ENCODE data around the gene ASGR1. TPM values are rescaled to one million over a fixed set of nuclear protein-coding genes. Genes with fewer than 3 reads are reported as not detected.

ASGR1 gene
- total and polyA plus RNA-seq, 2 of the 4 experiments (the other 2 are of a cell fraction), result 1.3 to 3.8 TPM

- Histone ChIP-seq H2BK120ac (ENCODE audit: low read depth, low read length) (no peak overlapping the region), H3K56ac (ENCODE audit: extremely low read depth, insufficient read depth, low read length) (no peak overlapping the region), H3K9me1 (ENCODE audit: insufficient read depth, low read length) (peaks cover 6% of the 10 kb centered on the region), H3K9me3 (ENCODE audit: control insufficient read depth, insufficient read depth, low read length) (no peaks in the 10 kb centered on the region), H3K79me1 (ENCODE audit: low read depth in 1 of 2, low read length in 2 of 2) (peaks cover 8 to 75% of the 10 kb centered on the region in 2 experiments; a peak in 3 of 4 replicates), H3K4me3 (ENCODE audit: insufficient read depth, low read depth, low read length) (no peak overlapping the region), H3K27me3 (ENCODE audit: control insufficient read depth, insufficient read depth, low read length) (no peaks in the 10 kb centered on the region), H4K91ac (ENCODE audit: insufficient read depth, low read depth, low read length) (no peak overlapping the region), H3K18ac (ENCODE audit: low read depth, low read length) (no peak overlapping the region), H2BK5ac (ENCODE audit: low read depth, low read length, poor library complexity, severe bottlenecking) (no peak overlapping the region), H3K14ac (replicated peaks; ENCODE audit: low read depth, low read length) (no peak overlapping the region), H3K4me1 (ENCODE audit: control insufficient read depth, insufficient read depth, low read length) (no peaks in the 10 kb centered on the region; the same call in 1 of the 2 replicates), H3K27ac (ENCODE audit: insufficient read depth, low read length) (no peak overlapping the region), H2AFZ (replicated peaks; ENCODE audit: low read length, poor library complexity) (no peak overlapping the region), H3K9ac (ENCODE audit: low read depth, low read length) (no peak overlapping the region), H4K5ac (ENCODE audit: low read depth, low read length) (no peak overlapping the region), H3K23ac (ENCODE audit: low read depth, low read length) (no peak overlapping the region), H2BK15ac (ENCODE audit: low read depth, low read length) (no peak overlapping the region), H2BK20ac (ENCODE audit: low read depth, low read length) (no peak overlapping the region), H3K4ac (ENCODE audit: low read depth, low read length) (no peak overlapping the region), H4K20me1 (ENCODE audit: insufficient read depth, low read length) (peaks cover 28% of the 10 kb centered on the region), H4K8ac (ENCODE audit: low read depth in 2 of 2, low read length in 2 of 2) (no peak overlapping the region), H2AK5ac (ENCODE audit: low read depth, low read length) (no peak overlapping the region), H3K4me2 (ENCODE audit: low read depth, low read length) (no peak overlapping the region), H2AK9ac (replicated peaks; ENCODE audit: low read depth, low read length, poor library complexity) (no peak overlapping the region), H3K36me3 (ENCODE audit: control insufficient read depth, insufficient read depth, low read length) (peaks cover 60% of the 10 kb centered on the region)
- ATAC-seq (ENCODE audit: low read depth) (no peak), DNase-seq (no peak)
- WGBS, 2 experiments (ENCODE audit: extremely low coverage in 2 of 2, insufficient read length in 1 of 2), result 100% methylated on average over 7 of the region's 14 CpGs; no CpG with 5 or more reads in 1 of the 2 experiments
- TF ChIP-seq SMC3 (IDR thresholded peaks at IDR 0.05; ENCODE audit: low read depth, low read length) (no peak), POLR2A (IDR thresholded peaks at IDR 0.05; ENCODE audit: low read depth, low read length) (no peak), MXI1 (IDR thresholded peaks at IDR 0.05; ENCODE audit: borderline replicate concordance, low read depth, low read length) (no peak), MAFK (IDR thresholded peaks at IDR 0.05; ENCODE audit: low read depth, low read length) (no peak), MAZ (IDR thresholded peaks at IDR 0.05; ENCODE audit: borderline replicate concordance, low read depth, low read length) (no peak), RAD21 (IDR thresholded peaks at IDR 0.05; ENCODE audit: low read length) (no peak), RCOR1 (IDR thresholded peaks at IDR 0.05; ENCODE audit: insufficient replicate concordance, low read length) (no peak), CEBPB (IDR thresholded peaks at IDR 0.05; ENCODE audit: low read depth, low read length) (no peak), RFX5 (IDR thresholded peaks at IDR 0.05; ENCODE audit: low read depth, low read length) (no peak), CHD1 (IDR thresholded peaks at IDR 0.05; ENCODE audit: low read depth, low read length) (no peak), FOS (IDR thresholded peaks at IDR 0.05; ENCODE audit: low read depth, low read length) (no peak), BHLHE40 (IDR thresholded peaks at IDR 0.05; ENCODE audit: low read depth, low read length) (no peak), NFE2L2 (IDR thresholded peaks at IDR 0.05; ENCODE audit: low read depth, low read length) (no peak)
- TF ChIP-seq, protein P1, sequence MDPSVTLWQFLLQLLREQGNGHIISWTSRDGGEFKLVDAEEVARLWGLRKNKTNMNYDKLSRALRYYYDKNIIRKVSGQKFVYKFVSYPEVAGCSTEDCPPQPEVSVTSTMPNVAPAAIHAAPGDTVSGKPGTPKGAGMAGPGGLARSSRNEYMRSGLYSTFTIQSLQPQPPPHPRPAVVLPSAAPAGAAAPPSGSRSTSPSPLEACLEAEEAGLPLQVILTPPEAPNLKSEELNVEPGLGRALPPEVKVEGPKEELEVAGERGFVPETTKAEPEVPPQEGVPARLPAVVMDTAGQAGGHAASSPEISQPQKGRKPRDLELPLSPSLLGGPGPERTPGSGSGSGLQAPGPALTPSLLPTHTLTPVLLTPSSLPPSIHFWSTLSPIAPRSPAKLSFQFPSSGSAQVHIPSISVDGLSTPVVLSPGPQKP (IDR thresholded peaks at IDR 0.05; ENCODE audit: borderline replicate concordance, low read depth, low read length), result no peak
- TF ChIP-seq, protein P2, sequence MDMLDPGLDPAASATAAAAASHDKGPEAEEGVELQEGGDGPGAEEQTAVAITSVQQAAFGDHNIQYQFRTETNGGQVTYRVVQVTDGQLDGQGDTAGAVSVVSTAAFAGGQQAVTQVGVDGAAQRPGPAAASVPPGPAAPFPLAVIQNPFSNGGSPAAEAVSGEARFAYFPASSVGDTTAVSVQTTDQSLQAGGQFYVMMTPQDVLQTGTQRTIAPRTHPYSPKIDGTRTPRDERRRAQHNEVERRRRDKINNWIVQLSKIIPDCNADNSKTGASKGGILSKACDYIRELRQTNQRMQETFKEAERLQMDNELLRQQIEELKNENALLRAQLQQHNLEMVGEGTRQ (IDR thresholded peaks at IDR 0.05; ENCODE audit: low read depth, low read length), result no peak
- TF ChIP-seq, protein P3, sequence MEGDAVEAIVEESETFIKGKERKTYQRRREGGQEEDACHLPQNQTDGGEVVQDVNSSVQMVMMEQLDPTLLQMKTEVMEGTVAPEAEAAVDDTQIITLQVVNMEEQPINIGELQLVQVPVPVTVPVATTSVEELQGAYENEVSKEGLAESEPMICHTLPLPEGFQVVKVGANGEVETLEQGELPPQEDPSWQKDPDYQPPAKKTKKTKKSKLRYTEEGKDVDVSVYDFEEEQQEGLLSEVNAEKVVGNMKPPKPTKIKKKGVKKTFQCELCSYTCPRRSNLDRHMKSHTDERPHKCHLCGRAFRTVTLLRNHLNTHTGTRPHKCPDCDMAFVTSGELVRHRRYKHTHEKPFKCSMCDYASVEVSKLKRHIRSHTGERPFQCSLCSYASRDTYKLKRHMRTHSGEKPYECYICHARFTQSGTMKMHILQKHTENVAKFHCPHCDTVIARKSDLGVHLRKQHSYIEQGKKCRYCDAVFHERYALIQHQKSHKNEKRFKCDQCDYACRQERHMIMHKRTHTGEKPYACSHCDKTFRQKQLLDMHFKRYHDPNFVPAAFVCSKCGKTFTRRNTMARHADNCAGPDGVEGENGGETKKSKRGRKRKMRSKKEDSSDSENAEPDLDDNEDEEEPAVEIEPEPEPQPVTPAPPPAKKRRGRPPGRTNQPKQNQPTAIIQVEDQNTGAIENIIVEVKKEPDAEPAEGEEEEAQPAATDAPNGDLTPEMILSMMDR (conservative IDR thresholded peaks at IDR 0.05; ENCODE audit: low read depth, low read length), result no peak
- dilution Hi-C loops (cut with HindIII; ENCODE audit: low sequenced_read_pairs, unreplicated experiment), result no loop called here
- intact Hi-C loops (cut with micrococcal nuclease), result no loop called here
- BruUV-seq (replicated peaks), result no TSS peak
- in situ Hi-C loops (cut with MboI; ENCODE audit: low sequenced_read_pairs), result loop anchor here (25.0 kb wide), 1 partner anchor 933 kb away; the partner anchor contains the start of genes PER1 and VAMP2
- ChIA-PET POLR2A (ENCODE audit: unreplicated experiment) (interaction anchor here (1.3 kb wide), 1 partner anchor 10 kb away, joined by 4 read pairs; the partner anchor contains the start of genes ACADVL and DLG4), CTCF (no interaction called here)
Measured at GRCh38 chr17:7228920-7229319, 49.8 kb upstream of the ASGR1 start.
